ENCODE results near the gene PTGR2.
"Not testable (repeated sequence)": the region's sequence is repeated elsewhere in the genome, so short reads cannot be mapped to it uniquely, and the experiment has no call there.

PTGR2 gene

DNA sequence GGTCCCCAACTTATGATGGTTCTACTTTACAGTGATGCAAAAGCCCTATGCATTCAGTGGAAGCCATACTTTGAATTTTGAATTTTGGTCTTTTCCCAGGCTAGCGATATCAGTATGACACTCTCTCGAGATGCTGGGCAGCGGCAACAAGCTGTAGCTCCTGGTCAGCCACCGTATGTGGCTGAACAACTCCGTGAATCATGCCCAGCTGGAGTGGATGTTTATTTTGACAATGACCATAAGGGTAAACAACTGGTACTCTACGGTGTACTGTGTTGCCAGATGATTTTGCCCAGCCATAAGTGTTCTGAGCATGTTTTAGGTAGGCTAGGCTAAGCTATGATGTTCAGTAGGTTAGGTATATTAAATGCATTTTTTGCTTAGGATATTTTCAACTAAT, 26.8 kb downstream of the PTGR2 start:
- H3K4me3 ChIP-seq = no peak overlapping the region
- H3K27ac ChIP-seq = no peak overlapping the region

DNA sequence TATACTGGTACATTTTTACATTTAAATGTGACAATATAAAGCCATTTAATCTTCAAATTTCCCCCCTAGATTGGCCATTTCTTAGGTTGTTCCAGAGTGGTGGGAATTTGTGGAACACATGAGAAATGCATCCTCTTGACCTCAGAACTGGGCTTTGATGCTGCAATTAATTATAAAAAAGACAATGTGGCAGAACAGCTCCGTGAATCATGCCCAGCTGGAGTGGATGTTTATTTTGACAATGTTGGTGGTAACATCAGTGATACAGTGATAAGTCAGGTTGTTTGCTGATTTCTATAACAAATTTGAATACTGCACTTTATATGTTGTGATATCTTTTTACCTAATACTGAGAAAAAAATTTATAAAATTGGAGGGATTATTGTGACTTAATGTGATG, 27.4 kb downstream of the PTGR2 start:
- H3K4me3 ChIP-seq = no peak overlapping the region
- no peak overlapping the region for H3K27ac ChIP-seq

DNA sequence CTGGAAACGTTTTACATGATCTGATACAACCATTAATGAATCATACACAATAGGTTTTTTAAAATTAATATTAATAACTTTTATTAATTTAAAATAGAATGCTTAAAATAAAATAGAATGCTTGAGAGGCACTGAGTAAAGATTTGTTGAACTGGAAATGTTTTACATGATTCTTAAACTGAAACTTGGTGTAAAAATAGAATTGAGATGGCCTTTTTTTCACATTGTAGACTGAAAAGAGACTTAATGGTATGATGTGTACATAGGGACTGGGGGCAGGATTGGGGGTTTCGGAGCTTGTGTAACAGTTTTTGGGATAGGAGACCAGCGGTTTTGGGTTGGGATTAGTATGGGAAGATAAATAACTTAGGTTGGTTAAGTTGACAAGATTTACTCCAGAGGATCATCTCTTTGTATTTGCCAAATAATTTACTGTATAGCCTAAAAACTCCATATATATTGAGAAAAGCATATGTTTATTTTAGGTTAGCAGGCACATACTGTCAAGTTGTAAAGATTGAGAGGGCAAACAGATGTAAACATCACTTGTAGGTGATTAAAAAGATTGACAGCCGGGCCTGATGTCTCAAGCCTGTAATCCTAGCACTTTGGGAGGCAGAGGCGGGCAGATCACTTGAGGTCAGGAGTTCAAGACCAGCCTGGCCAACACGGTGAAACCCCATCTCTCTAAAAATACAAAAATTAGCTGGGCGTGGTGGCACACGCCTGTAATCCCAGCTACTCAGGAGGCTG, 33.0 kb downstream of the PTGR2 start:
- H3K27ac ChIP-seq = peak overlapping the region in 6 of 21 experiments; percentile 28 to 99 (median 70)
- H3K4me3 ChIP-seq = no peak overlapping the region

- H3K4me3 ChIP-seq = peak within 1 kb of the TSS; percentile 74 to 98 (median 83)
- peak within 1 kb of the TSS; percentile 66 to 99 (median 95) for H3K27ac ChIP-seq
Observed at GRCh38 chr14:73886449-73887317, 35.1 kb downstream of the PTGR2 start, which contains the start of gene ZNF410. ZNF410 (plus strand) TSS chr14:73886859; CDS start chr14:73892176, 5,317 bp downstream.

- peak overlapping the region; percentile 66 to 99 (median 95) for H3K27ac ChIP-seq
- peak overlapping the region; percentile 74 to 98 (median 83) for H3K4me3 ChIP-seq
Observed at GRCh38 chr14:73887318-73887616, 35.6 kb downstream of the PTGR2 start.

- Histone ChIP-seq H3K27ac (peak overlapping the region in 18 of 21 experiments; percentile 42 to 99 (median 96)), H3K4me3 (peak overlapping the region; percentile 74 to 98 (median 83))
Observed at GRCh38 chr14:73887694-73888459, 36.2 kb downstream of the PTGR2 start.

DNA sequence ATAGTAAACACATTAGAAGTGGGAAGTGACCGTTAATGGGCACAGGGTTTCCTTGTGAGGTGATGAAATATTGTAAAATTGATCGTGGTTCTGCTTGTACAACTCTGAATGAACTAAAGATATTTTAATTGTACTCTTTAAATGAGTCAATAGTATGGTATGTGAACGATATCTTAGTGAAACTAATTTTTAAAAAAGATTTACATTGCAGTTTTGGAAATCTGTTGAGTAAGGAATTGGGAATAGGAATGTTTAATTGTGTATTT, 36.8 kb downstream of the PTGR2 start:
- Histone ChIP-seq H3K4me3 (peak overlapping the region in 4 of 7 experiments; percentile 7 to 90 (median 78)), H3K27ac (peak overlapping the region in 7 of 21 experiments; percentile 7 to 99 (median 44))

DNA sequence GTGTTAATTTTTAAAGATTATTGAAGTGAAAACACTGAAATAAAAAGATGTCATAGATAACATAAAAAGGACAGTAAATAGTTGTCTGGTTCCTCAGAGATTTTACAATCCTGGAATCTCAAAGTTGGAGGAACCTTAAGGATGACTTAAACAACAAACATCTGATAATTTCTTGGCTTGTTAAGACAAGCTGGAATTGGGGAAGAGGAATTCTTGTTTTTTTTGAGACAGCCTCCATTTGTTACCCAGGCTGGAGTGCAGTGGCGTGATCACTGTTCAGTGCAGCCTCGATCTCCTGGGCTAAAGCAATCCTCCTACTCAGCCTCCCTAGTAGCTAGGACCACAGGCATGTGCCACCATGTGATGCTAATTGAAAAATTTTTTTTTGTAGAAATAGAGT, 37.3 kb downstream of the PTGR2 start:
- Histone ChIP-seq H3K4me3 (peak overlapping the region in 1 of 7 experiments; percentile 83), H3K27ac (peak overlapping the region in 3 of 21 experiments; percentile 6 to 11 (median 7))

- H3K4me3 ChIP-seq = peak overlapping the region in 1 of 7 experiments; percentile 83
- H3K27ac ChIP-seq = no peak overlapping the region
Observed at GRCh38 chr14:73889376-73889775, 37.7 kb downstream of the PTGR2 start.

DNA sequence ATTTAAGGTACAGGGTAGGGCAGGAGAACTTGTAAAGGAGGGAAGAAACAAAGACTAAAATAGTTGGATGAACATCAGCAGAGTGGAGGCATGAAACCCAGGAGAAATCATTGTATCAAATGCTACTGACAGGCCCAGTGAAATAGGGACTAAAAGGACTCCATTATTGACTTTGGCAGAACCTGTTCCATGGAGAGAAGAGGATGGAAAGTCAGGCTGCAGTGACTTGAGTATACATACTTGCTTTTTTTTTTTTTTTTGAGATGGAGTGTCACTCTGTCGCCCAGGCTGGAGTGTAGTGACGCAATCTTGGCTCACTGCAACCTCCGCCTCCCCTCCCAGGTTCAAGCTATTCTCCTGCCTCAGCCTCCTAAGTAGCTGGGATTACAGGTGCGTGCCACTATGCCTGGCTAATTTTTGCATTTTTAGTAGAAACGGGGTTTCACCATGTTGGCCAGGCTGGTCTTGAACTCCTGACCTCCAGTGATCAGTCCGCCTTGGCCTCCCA, 42.6 kb downstream of the PTGR2 start:
- not testable (repeated sequence) for H3K27ac ChIP-seq, H3K4me3 ChIP-seq

GRCh38 chr14:73895939-73896338, 44.3 kb downstream of the PTGR2 start:
- peak overlapping the region in 1 of 21 experiments; percentile 5 for H3K27ac ChIP-seq

DNA sequence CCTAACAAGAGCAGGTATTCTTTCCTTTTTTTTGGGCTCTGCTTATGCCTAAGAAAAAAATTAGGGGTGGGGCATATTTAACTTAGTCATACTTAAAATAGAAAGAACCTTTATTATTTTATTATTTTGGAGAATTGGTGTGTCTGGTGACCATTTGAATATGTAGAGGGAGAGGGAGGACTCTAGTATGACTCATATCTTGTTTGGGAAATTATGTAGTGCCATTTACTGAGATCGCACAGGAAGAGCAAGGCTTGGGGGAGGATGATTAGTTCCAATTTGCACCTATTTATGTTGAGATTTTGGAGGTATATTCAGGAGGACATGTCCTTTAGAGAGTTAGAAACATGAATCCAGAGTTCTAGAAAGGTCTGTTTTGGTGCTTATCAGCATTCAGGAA, 44.9 kb downstream of the PTGR2 start:
- no peak overlapping the region for H3K4me3 ChIP-seq
- peak overlapping the region in 1 of 21 experiments; percentile 32 for H3K27ac ChIP-seq

More at GRCh38 chr14:73895939-73896338, 44.3 kb downstream of the PTGR2 start:
- H3K4me3 ChIP-seq = no peak overlapping the region

GRCh38 chr14:73903028-73903427, 51.4 kb downstream of the PTGR2 start:
- no peak overlapping the region for H3K4me3 ChIP-seq

DNA sequence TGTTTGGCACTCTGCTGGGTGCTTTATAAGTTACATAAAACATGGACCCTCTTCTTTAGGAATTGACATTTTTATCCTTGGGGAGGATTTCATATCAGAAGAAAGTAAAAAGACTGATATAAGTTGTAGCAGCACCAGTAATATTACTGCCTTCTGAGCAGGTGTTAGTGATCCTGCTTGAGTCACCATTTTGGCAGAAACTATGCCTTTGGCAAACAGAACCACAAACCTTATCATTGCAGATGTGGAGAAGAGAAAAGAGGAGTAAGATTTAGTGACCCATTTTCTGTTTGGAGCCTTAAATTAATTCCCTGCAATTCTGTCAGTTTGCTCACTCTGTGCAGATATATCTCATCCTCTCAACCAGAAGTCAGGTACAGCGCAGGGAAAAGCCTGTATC, 58.0 kb downstream of the PTGR2 start:
- no peak overlapping the region for H3K4me3 ChIP-seq
- H3K27ac ChIP-seq = no peak overlapping the region

More at GRCh38 chr14:73903028-73903427, 51.4 kb downstream of the PTGR2 start:
- no peak overlapping the region for H3K27ac ChIP-seq

DNA sequence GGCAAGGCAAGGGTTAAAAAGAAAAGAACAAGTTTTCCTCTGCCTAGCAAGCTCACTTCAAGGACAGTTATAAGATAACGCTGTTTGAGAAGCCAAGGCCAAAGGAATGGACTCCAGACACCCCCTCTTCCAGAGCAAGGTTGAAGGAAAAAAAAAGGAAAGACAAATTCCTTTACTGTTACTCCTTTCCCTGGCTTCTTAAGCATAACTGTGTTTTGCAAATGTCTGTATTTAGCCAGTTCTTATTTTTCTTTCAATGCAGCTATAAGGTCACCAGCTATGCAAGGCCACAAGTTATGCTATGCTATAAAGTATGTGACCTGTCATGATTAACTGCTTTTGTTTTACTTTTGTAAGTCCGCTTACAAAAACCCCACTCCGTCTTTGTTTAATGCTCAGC, 61.6 kb downstream of the PTGR2 start:
- Histone ChIP-seq H3K27ac (no peak overlapping the region), H3K4me3 (no peak overlapping the region)

- no peak overlapping the region for H3K27ac ChIP-seq
- no peak overlapping the region for H3K4me3 ChIP-seq
Observed at GRCh38 chr14:73916324-73916723, 64.7 kb downstream of the PTGR2 start.

DNA sequence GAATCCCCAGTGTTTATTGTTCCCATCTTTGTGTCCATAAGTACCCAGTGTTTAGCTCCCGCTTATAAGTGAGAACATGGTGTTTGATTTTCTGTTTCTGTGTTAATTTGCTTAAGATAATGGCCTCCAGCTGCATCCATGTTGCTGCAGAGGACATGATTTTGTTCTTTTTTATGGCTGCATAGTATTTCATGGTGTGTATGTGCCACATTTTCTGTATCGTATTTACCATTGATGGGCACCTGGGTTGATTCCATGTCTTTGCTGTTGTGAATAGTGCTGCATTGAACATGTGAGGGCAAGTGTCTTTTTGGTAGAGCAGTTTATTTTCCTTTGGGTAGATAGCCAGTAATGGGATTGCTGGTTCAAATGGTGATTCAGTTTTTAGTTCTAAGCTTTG, 67.8 kb downstream of the PTGR2 start:
- not testable (repeated sequence) for H3K27ac ChIP-seq, H3K4me3 ChIP-seq

- Histone ChIP-seq H3K4me3 (no peak overlapping the region), H3K27ac (no peak overlapping the region)
Observed at GRCh38 chr14:73924337-73924736, 72.7 kb downstream of the PTGR2 start.
